GM10266 (cell line): ENCODE measurements around the gene CTNNBL1.

Experiments used
- DNase-seq: peaks from one replicate; pipeline ENCODE4 v3.0.0; 2012; ENCODE audit errors: extremely low spot score
- CTCF ChIP-seq: IDR thresholded peaks from 2 replicates; pipeline ENCODE4 v1.5.1; 2012; ENCODE audit warnings: mild to moderate bottlenecking, low read depth; ENCODE audit not compliant: control insufficient read depth, insufficient read depth; ENCODE audit errors: missing control alignments

The CTNNBL1 gene

GRCh38 chr20:37734228-37734985, 40.6 kb downstream of the CTNNBL1 start:
- DNase-seq: no peak
- no peak for TF ChIP-seq CTCF

GRCh38 chr20:37735541-37735940, 41.7 kb downstream of the CTNNBL1 start:
- TF ChIP-seq CTCF: no peak
- no peak for DNase-seq

GRCh38 chr20:37736132-37736531, 42.3 kb downstream of the CTNNBL1 start:
- no peak for TF ChIP-seq CTCF
- DNase-seq: no peak

- no peak for DNase-seq
- TF ChIP-seq CTCF: no peak
Observed at GRCh38 chr20:37737826-37738420, 44.1 kb downstream of the CTNNBL1 start.

GRCh38 chr20:37741055-37741454, 47.2 kb downstream of the CTNNBL1 start:
- TF ChIP-seq CTCF: no peak
- DNase-seq: no peak

GRCh38 chr20:37741570-37741969, 47.7 kb downstream of the CTNNBL1 start:
- TF ChIP-seq CTCF: no peak
- no peak for DNase-seq

- no peak for DNase-seq
- no peak for TF ChIP-seq CTCF
Observed at GRCh38 chr20:37742131-37742530, 48.3 kb downstream of the CTNNBL1 start.
